ENCODE measurements around the gene CACNB1.

Gene CACNB1

GRCh38 chr17:39197380-39198185, at the start of gene CACNB1:
CACNB1 (minus strand) TSS chr17:39197669; CDS start chr17:39197495, 174 bp downstream.
- peak; percentile 39 for DNase-seq (ENCODE audit: low read depth)

GRCh38 chr17:39246274-39246673, 48.8 kb upstream of the CACNB1 start:
- DNase-seq (ENCODE audit: low read depth), result no peak

GRCh38 chr17:39244600-39245570, 47.4 kb upstream of the CACNB1 start:
- peak; percentile 79 for DNase-seq (ENCODE audit: low read depth)

- DNase-seq (ENCODE audit: low read depth), result no peak
These were observed 46.6 kb upstream of the CACNB1 start for GRCh38 chr17:39244016-39244599.

GRCh38 chr17:39243155-39243554, 45.7 kb upstream of the CACNB1 start:
- no peak for DNase-seq (ENCODE audit: low read depth)

GRCh38 chr17:39240631-39241030, 43.2 kb upstream of the CACNB1 start:
- no peak for DNase-seq (ENCODE audit: low read depth)

GRCh38 chr17:39239640-39240314, 42.3 kb upstream of the CACNB1 start:
- peak; percentile 39 for DNase-seq (ENCODE audit: low read depth)

GRCh38 chr17:39238311-39238972, 41.0 kb upstream of the CACNB1 start:
- peak; percentile 65 for DNase-seq (ENCODE audit: low read depth)

GRCh38 chr17:39237586-39237985, 40.1 kb upstream of the CACNB1 start:
- DNase-seq (ENCODE audit: low read depth), result no peak

- DNase-seq (ENCODE audit: low read depth), result no peak
These were observed 39.5 kb upstream of the CACNB1 start for GRCh38 chr17:39236981-39237441.

GRCh38 chr17:39236450-39236927, 39.0 kb upstream of the CACNB1 start:
- no peak for DNase-seq (ENCODE audit: low read depth)

GRCh38 chr17:39235555-39236449, 38.3 kb upstream of the CACNB1 start:
- no peak for DNase-seq (ENCODE audit: low read depth)

- DNase-seq (ENCODE audit: low read depth), result peak; percentile 49
These were observed 34.4 kb upstream of the CACNB1 start for GRCh38 chr17:39231591-39232551.

- no peak for DNase-seq (ENCODE audit: low read depth)
These were observed 33.7 kb upstream of the CACNB1 start for GRCh38 chr17:39231091-39231561.

- no peak for DNase-seq (ENCODE audit: low read depth)
These were observed 32.9 kb upstream of the CACNB1 start for GRCh38 chr17:39230361-39230760.

GRCh38 chr17:39229274-39229913, 31.9 kb upstream of the CACNB1 start:
- DNase-seq (ENCODE audit: low read depth), result no peak

- no peak for DNase-seq (ENCODE audit: low read depth)
These were observed 30.0 kb upstream of the CACNB1 start for GRCh38 chr17:39227364-39227919.
